Right lung (tissue), 5 donors: ENCODE data around the gene DNASE2. TPM values are rescaled to one million over a fixed set of nuclear protein-coding genes. Genes with fewer than 3 reads are reported as not detected.

ENCODE experiments used
- DNase-seq, 2 donors: peaks; one replicate each; pipeline ENCODE4 v3.0.0-alpha.2; 2013
- polyA plus RNA-seq, 5 donors: library from polyadenylated mRNA; unstranded; fragments of 120-200 nt; gene quantifications; one replicate each; pipeline versions ENCODE4 v1.2.1 to v1.2.3, GENCODE V29; 2013; ENCODE audit warnings: inconsistent platforms in 1 of 5, low replicate concordance in 1 of 5; ENCODE audit not compliant: insufficient read length in 5 of 5, insufficient read depth in 1 of 5

DNASE2 gene
- polyA plus RNA-seq, 5 donors = 19.8 to 25.3 (median 20.7) TPM

- DNase-seq = no peak
Measured at GRCh38 chr19:12834976-12835757, 46.1 kb downstream of the DNASE2 start.

GRCh38 chr19:12834566-12834943 is 46.7 kb downstream of the DNASE2 start, which contains the start of gene RTBDN:
TSS of gene RTBDN (minus strand) at chr19:12834579. CDS start at chr19:12829979, 4,600 bp downstream.
- DNase-seq = no peak

GRCh38 chr19:12833738-12834565 is 47.3 kb downstream of the DNASE2 start:
- DNase-seq = no peak

GRCh38 chr19:12833418-12833737 is 47.9 kb downstream of the DNASE2 start:
- DNase-seq = no peak

- no peak for DNase-seq
Measured at GRCh38 chr19:12828494-12828893, 52.8 kb downstream of the DNASE2 start.

GRCh38 chr19:12825254-12826131 is 55.8 kb downstream of the DNASE2 start:
- DNase-seq = no peak

Other genes starting within 250 kb of the DNASE2 start
- gene MAN2B1, start 214.7 kb downstream of the DNASE2 start, polyA plus RNA-seq = 10 to 100 TPM; 27.3 to 42.1 (median 32.8) TPM
- 10 to 100 TPM; 18.4 to 28.6 (median 23.9) TPM for gene WDR83, start 214.6 kb downstream of the DNASE2 start, polyA plus RNA-seq
- gene DHPS, start 199.6 kb downstream of the DNASE2 start, polyA plus RNA-seq = 10 to 100 TPM; 77.1 to 96.0 (median 87.7) TPM
- gene GNG14, start 193.5 kb downstream of the DNASE2 start, polyA plus RNA-seq = under 1 TPM in 2 of 5 donors, not detected in 3; 0.60 to 0.82 TPM
- gene FBXW9, start 184.8 kb downstream of the DNASE2 start, polyA plus RNA-seq = 10 to 100 TPM in 3 of 5 donors, 1 to 10 TPM in 2; 7.9 to 14.1 (median 10.1) TPM
- 10 to 100 TPM; 69.3 to 85.1 (median 75.9) TPM for gene TNPO2, start 157.5 kb downstream of the DNASE2 start, polyA plus RNA-seq
- gene TRIR, start 146.8 kb downstream of the DNASE2 start, polyA plus RNA-seq = 100 to 1,000 TPM; 139 to 222 (median 153) TPM
- gene GET3, start 144.0 kb downstream of the DNASE2 start, polyA plus RNA-seq = 10 to 100 TPM; 52.8 to 70.1 (median 53.8) TPM
- gene BEST2, start 129.7 kb downstream of the DNASE2 start, polyA plus RNA-seq = under 1 TPM in 4 of 5 donors, not detected in 1; 0.09 to 0.19 (median 0.15) TPM
- gene HOOK2, start 105.9 kb downstream of the DNASE2 start, polyA plus RNA-seq = 10 to 100 TPM; 59.2 to 79.9 (median 74.2) TPM
- gene JUNB, start 90.0 kb downstream of the DNASE2 start, polyA plus RNA-seq = 100 to 1,000 TPM in 1 of 5 donors, 10 to 100 TPM in 4; 14.8 to 132 (median 48.0) TPM
- gene PRDX2, start 79.6 kb downstream of the DNASE2 start, polyA plus RNA-seq = 100 to 1,000 TPM; 197 to 304 (median 214) TPM
- 10 to 100 TPM in 1 of 5 donors, 1 to 10 TPM in 4; 4.2 to 10.2 (median 7.2) TPM for gene THSD8, start 79.4 kb downstream of the DNASE2 start, polyA plus RNA-seq
- gene RNASEH2A, start 74.9 kb downstream of the DNASE2 start, polyA plus RNA-seq = 10 to 100 TPM; 29.8 to 42.9 (median 32.9) TPM
- under 1 TPM in 4 of 5 donors, not detected in 1; 0.08 to 0.19 (median 0.13) TPM for gene RTBDN, start 46.9 kb downstream of the DNASE2 start, polyA plus RNA-seq
- gene MAST1, start 42.9 kb downstream of the DNASE2 start, polyA plus RNA-seq = 1 to 10 TPM; 1.6 to 2.1 (median 2.0) TPM
- 1 to 10 TPM in 2 of 5 donors, under 1 TPM in 3; 0.30 to 2.3 (median 0.67) TPM for gene KLF1, start 5.8 kb upstream of the DNASE2 start, polyA plus RNA-seq
- 10 to 100 TPM; 19.5 to 31.5 (median 24.8) TPM for gene GCDH, start 9.7 kb upstream of the DNASE2 start, polyA plus RNA-seq
- 1 to 10 TPM; 2.6 to 4.2 (median 3.1) TPM for gene SYCE2, start 37.8 kb upstream of the DNASE2 start, polyA plus RNA-seq
- 10 to 100 TPM; 32.1 to 54.4 (median 44.3) TPM for gene FARSA, start 52.3 kb upstream of the DNASE2 start, polyA plus RNA-seq
- 100 to 1,000 TPM; 632 to 884 (median 841) TPM for gene CALR, start 57.2 kb upstream of the DNASE2 start, polyA plus RNA-seq
- 100 to 1,000 TPM in 1 of 5 donors, 10 to 100 TPM in 4; 55.7 to 105 (median 76.3) TPM for gene RAD23A, start 64.4 kb upstream of the DNASE2 start, polyA plus RNA-seq
- gene GADD45GIP1, start 75.8 kb upstream of the DNASE2 start, polyA plus RNA-seq = 10 to 100 TPM; 22.7 to 51.6 (median 25.6) TPM
- gene DAND5, start 88.1 kb upstream of the DNASE2 start, polyA plus RNA-seq = under 1 TPM; 0.21 to 0.57 (median 0.26) TPM
- gene NFIX, start 114.0 kb upstream of the DNASE2 start, polyA plus RNA-seq = 100 to 1,000 TPM in 3 of 5 donors, 10 to 100 TPM in 2; 83.6 to 141 (median 101) TPM
- gene LYL1, start 221.4 kb upstream of the DNASE2 start, polyA plus RNA-seq = 10 to 100 TPM in 1 of 5 donors, 1 to 10 TPM in 4; 6.2 to 13.5 (median 6.8) TPM
- 10 to 100 TPM; 25.1 to 36.1 (median 33.5) TPM for gene TRMT1, start 235.3 kb upstream of the DNASE2 start, polyA plus RNA-seq
- 10 to 100 TPM; 14.0 to 32.4 (median 19.7) TPM for gene NACC1, start 236.8 kb upstream of the DNASE2 start, polyA plus RNA-seq